ENCODE measurements around the gene UGT1A9. TPM values are rescaled to one million over a fixed set of nuclear protein-coding genes. Genes with fewer than 3 reads are reported as not detected.

The UGT1A9 gene
- total RNA-seq, 4 donors from 2014 or later, result 4.6 to 18.7 (median 10.5) TPM

DNA sequence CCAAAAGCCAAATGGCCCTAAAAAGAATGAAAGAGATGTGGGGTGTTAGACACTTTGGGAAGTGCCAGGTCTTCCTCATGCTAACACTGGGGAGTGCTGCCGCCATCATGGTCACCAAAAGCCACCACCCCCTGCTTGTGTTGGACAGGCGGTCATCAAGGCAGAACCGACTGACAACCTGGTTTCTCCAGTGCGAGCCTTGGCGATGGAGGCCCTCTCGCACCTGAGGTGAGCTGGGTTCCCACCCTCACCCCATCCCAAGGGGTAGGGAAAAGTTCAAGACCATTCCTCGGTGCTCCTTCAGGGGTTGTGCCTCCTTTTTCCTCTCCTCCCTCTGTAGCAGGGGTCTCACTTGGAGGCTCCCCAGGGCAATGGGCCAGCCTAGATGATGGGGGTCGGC, 140.0 kb downstream of the UGT1A9 start:
- intact Hi-C loops (cut with DNase I; ENCODE audit: low total_unique reads), result no loop called here
- WGBS, 2 donors (ENCODE audit: low coverage in 1 of 2), result 91% methylated on average over 8 of the region's 8 CpGs; no CpG with 5 or more reads in 1 of the 2 donors
- DNase-seq, result no peak
- in situ Hi-C loops (cut with MboI; ENCODE audit: low pct_ligation_motif_present in 1 of 4, low pct_unique_long_range_greater_than_20kb in 1 of 4, low sequenced_read_pairs in 3 of 4), result no loop called here
- H3K27ac ChIP-seq, result no peak overlapping the region
- no peaks in the 10 kb centered on the region for H3K9me3 ChIP-seq
- TF ChIP-seq EP300 (IDR thresholded peaks at IDR 0.05; ENCODE audit: low read depth) (no peak), POLR2A (IDR thresholded peaks at IDR 0.05) (no peak), POLR2AphosphoS5 (IDR thresholded peaks at IDR 0.05) (no peak)
- TF ChIP-seq, protein P1, sequence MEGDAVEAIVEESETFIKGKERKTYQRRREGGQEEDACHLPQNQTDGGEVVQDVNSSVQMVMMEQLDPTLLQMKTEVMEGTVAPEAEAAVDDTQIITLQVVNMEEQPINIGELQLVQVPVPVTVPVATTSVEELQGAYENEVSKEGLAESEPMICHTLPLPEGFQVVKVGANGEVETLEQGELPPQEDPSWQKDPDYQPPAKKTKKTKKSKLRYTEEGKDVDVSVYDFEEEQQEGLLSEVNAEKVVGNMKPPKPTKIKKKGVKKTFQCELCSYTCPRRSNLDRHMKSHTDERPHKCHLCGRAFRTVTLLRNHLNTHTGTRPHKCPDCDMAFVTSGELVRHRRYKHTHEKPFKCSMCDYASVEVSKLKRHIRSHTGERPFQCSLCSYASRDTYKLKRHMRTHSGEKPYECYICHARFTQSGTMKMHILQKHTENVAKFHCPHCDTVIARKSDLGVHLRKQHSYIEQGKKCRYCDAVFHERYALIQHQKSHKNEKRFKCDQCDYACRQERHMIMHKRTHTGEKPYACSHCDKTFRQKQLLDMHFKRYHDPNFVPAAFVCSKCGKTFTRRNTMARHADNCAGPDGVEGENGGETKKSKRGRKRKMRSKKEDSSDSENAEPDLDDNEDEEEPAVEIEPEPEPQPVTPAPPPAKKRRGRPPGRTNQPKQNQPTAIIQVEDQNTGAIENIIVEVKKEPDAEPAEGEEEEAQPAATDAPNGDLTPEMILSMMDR (IDR thresholded peaks at IDR 0.05), result no peak
- no peaks in the 10 kb centered on the region for H3K4me1 ChIP-seq
- H3K4me3 ChIP-seq, result no peak overlapping the region
- H3K27me3 ChIP-seq, result no peaks in the 10 kb centered on the region
- H3K36me3 ChIP-seq, result no peaks in the 10 kb centered on the region

DNA sequence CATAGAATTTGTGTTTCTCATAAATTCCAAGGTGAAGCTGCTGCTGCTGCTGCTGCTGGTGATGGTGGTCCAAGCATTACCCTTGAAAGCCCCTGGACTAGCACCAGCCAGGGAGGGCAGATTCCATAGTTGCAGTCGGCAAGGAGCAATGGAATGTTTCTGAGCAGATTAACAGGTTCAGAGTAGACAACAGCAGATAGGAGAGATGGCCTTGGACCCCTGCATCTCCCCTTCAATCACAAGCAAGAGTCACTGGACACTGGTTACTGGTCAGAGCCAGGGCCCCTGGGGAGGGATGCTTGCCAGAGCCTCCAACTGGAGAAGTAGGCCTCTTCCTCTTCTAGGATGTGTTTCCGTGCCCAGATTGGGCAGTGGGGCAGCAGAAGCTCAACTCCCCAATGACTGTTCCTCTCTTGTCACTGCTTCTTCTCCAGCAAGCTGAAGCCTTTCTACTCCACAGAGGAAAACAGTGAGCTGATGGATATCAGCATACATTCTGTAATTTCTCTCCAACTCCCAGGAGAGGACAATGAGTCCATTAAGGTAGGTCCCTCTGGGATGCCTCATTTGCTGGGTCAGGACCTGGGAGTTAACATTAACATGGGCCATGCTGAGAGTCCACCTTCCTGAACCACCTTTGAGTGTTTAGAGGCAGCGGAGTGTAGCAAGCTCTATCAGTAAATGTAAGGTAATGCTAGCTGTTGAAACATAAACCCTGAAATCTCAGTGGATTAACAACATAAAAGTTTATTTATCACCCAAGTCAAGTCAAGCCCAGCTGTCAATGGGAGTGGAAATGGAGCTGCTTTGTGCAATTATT, 141.7 kb downstream of the UGT1A9 start:
- in situ Hi-C loops (cut with MboI; ENCODE audit: low pct_ligation_motif_present in 1 of 4, low pct_unique_long_range_greater_than_20kb in 1 of 4, low sequenced_read_pairs in 3 of 4), result no loop called here
- H3K4me1 ChIP-seq, result no peaks in the 10 kb centered on the region
- no peak for DNase-seq
- H3K27me3 ChIP-seq, result no peaks in the 10 kb centered on the region
- intact Hi-C loops (cut with DNase I; ENCODE audit: low total_unique reads), result no loop called here
- 60 to 81% methylated on average over 1 to 3 of the region's 3 CpGs for WGBS, 2 donors (ENCODE audit: low coverage in 1 of 2)
- no peaks in the 10 kb centered on the region for H3K36me3 ChIP-seq
- H3K9me3 ChIP-seq, result no peaks in the 10 kb centered on the region
- TF ChIP-seq POLR2AphosphoS5 (IDR thresholded peaks at IDR 0.05) (no peak), POLR2A (IDR thresholded peaks at IDR 0.05) (no peak), EP300 (IDR thresholded peaks at IDR 0.05; ENCODE audit: low read depth) (no peak)
- TF ChIP-seq, protein P1 (IDR thresholded peaks at IDR 0.05), result no peak
- no peak overlapping the region for H3K27ac ChIP-seq
- no peak overlapping the region for H3K4me3 ChIP-seq

DNA sequence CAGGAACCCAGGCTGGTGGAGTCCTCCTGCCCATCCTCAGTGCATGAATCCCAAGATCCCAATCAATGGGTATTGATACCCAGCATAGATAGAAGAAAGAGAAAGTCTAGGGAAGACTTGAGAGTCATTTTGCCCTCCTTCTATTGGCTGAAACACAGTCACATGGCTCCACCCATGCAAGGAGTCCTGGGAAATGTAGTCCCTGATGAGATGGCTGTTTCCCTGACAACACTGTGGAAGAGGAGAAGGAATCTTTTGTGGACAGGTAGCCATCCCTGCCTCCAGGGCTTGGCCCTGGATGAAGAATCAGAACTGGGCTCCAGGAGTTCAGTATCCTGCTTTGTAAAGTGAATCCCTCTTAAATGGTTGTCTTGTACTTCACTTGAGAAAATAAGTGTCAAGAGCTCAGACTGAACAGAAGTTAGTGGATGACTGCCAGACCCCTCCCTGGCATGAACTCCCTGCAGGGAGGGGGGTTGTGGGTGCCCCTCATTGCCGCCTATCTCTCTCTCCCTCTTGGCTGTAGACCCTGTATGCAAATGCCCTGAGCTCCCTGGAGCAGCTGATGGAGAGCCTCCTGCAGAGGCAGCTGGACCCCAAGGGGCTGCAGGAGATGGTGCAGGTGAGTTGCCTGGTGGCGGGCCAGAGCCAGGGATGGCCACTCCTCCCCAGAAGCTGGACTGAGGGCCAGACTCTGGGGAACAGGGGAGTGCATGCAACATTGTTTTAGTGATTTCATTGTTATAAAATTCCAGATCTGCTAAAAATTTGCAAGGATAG, 142.5 kb downstream of the UGT1A9 start:
- peak; percentile 2 for DNase-seq
- no peak overlapping the region for H3K27ac ChIP-seq
- WGBS, 2 donors (ENCODE audit: low coverage in 1 of 2), result 75% methylated on average over 2 of the region's 2 CpGs; no CpG with 5 or more reads in 1 of the 2 donors
- H3K36me3 ChIP-seq, result no peaks in the 10 kb centered on the region
- TF ChIP-seq POLR2A (IDR thresholded peaks at IDR 0.05), result no peak
- TF ChIP-seq, protein P1 (IDR thresholded peaks at IDR 0.05), result no peak
- TF ChIP-seq POLR2AphosphoS5 (IDR thresholded peaks at IDR 0.05), result no peak
- TF ChIP-seq EP300 (IDR thresholded peaks at IDR 0.05; ENCODE audit: low read depth), result no peak
- intact Hi-C loops (cut with DNase I; ENCODE audit: low total_unique reads) (no loop called here), in situ Hi-C loops (cut with MboI; ENCODE audit: low pct_ligation_motif_present in 1 of 4, low pct_unique_long_range_greater_than_20kb in 1 of 4, low sequenced_read_pairs in 3 of 4) (no loop called here)
- H3K4me3 ChIP-seq, result no peak overlapping the region
- H3K9me3 ChIP-seq, result no peaks in the 10 kb centered on the region
- H3K27me3 ChIP-seq, result no peaks in the 10 kb centered on the region
- H3K4me1 ChIP-seq, result no peaks in the 10 kb centered on the region

DNA sequence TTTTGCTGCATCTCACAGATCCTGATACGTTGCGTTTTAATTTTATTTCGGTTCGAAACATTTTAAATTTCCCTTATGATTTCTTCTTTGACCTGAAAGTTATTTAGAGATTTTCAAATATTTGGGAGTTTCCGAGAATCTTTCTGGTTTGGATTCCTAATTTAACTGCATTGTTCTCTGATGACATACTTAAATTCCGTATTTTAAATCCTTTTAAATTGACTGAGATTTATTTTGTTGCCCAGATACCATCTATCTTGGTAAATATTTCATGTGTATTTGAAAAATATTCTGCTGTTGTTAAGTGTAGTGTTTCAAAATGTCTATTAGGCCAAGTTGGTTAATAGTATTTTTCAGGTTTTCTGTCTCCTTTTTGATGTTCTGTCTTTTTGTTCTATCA, 144.2 kb downstream of the UGT1A9 start:
- Histone ChIP-seq H3K4me1 (no peaks in the 10 kb centered on the region), H3K4me3 (no peak overlapping the region), H3K27ac (no peak overlapping the region), H3K36me3 (no peaks in the 10 kb centered on the region), H3K9me3 (no peaks in the 10 kb centered on the region), H3K27me3 (no peaks in the 10 kb centered on the region)
- WGBS, 2 donors (ENCODE audit: low coverage in 1 of 2), result 80 to 95% methylated on average over 5 to 6 of the region's 6 CpGs
- in situ Hi-C loops (cut with MboI; ENCODE audit: low pct_ligation_motif_present in 1 of 4, low pct_unique_long_range_greater_than_20kb in 1 of 4, low sequenced_read_pairs in 3 of 4), result no loop called here
- intact Hi-C loops (cut with DNase I; ENCODE audit: low total_unique reads), result no loop called here
- DNase-seq, result no peak
- TF ChIP-seq, protein P1 (IDR thresholded peaks at IDR 0.05), result no peak
- TF ChIP-seq POLR2AphosphoS5 (IDR thresholded peaks at IDR 0.05) (no peak), POLR2A (IDR thresholded peaks at IDR 0.05) (no peak), EP300 (IDR thresholded peaks at IDR 0.05; ENCODE audit: low read depth) (no peak)

Measured in transverse colon (tissue), 4 donors.